ENCODE results near the gene NISCH. TPM values are rescaled to one million over a fixed set of nuclear protein-coding genes. Genes with fewer than 3 reads are reported as not detected.

The NISCH gene
- total RNA-seq, 1 experiment from 2014 or later, result 62.2 TPM

- CTCF ChIA-PET, result interaction anchor here (0.8 kb wide), 1 partner anchor 15 kb away, joined by 3 read pairs; no protein-coding TSS in a partner anchor
- intact Hi-C loops (cut with micrococcal nuclease; ENCODE audit: unreplicated experiment), result no loop called here
- Histone ChIP-seq H3K9me3 (no peaks in the 10 kb centered on the region), H3K4me1 (no peaks in the 10 kb centered on the region), H3K36me3 (ENCODE audit: control insufficient read depth, insufficient read depth, low read length) (no peaks in the 10 kb centered on the region), H3K4me3 (ENCODE audit: low read depth, low read length) (no peak overlapping the region), H3K27me3 (replicated peaks; ENCODE audit: control insufficient read depth, insufficient read depth, low read length) (no peaks in the 10 kb centered on the region)
- no peaks in the 10 kb centered on the region for H3K36me3 Mint-ChIP-seq (ENCODE audit: insufficient read depth, unreplicated experiment)
- no TSS peak for BruUV-seq (replicated peaks)
- H3K4me3 Mint-ChIP-seq (ENCODE audit: unreplicated experiment), result no peak overlapping the region
- TF ChIP-seq CTCF (IDR thresholded peaks at IDR 0.05; ENCODE audit: insufficient read depth in 1 of 2, low read depth in 1 of 2, low read length in 1 of 2, severe bottlenecking in 1 of 2, unreplicated experiment in 1 of 2), result no peak
- POLR2A ChIA-PET, result no interaction called here
- H3K9me3 Mint-ChIP-seq (ENCODE audit: unreplicated experiment), result no peaks in the 10 kb centered on the region
- no peak overlapping the region for H3K27ac Mint-ChIP-seq (ENCODE audit: unreplicated experiment)
- H3K27me3 Mint-ChIP-seq (ENCODE audit: insufficient read depth, unreplicated experiment), result no peaks in the 10 kb centered on the region
- no peaks in the 10 kb centered on the region for H3K4me1 Mint-ChIP-seq (ENCODE audit: low read depth, unreplicated experiment)
- DNase-seq, result no peak
These were observed 18.8 kb upstream of the NISCH start for GRCh38 chr3:52436500-52437149.

- ChIA-PET CTCF (no interaction called here), POLR2A (interaction anchor here (0.5 kb wide), 1 partner anchor 456 kb away, joined by 5 read pairs; no protein-coding TSS in a partner anchor)
- TF ChIP-seq CTCF (IDR thresholded peaks at IDR 0.05; ENCODE audit: insufficient read depth in 1 of 2, low read depth in 1 of 2, low read length in 1 of 2, severe bottlenecking in 1 of 2, unreplicated experiment in 1 of 2), result no peak
- DNase-seq, result no peak
- H3K9me3 Mint-ChIP-seq (ENCODE audit: unreplicated experiment), result no peaks in the 10 kb centered on the region
- intact Hi-C loops (cut with micrococcal nuclease; ENCODE audit: unreplicated experiment), result no loop called here
- H3K36me3 Mint-ChIP-seq (ENCODE audit: insufficient read depth, unreplicated experiment), result no peaks in the 10 kb centered on the region
- H3K9me3 ChIP-seq, result no peaks in the 10 kb centered on the region
- no peaks in the 10 kb centered on the region for H3K4me1 ChIP-seq
- H3K27me3 Mint-ChIP-seq (ENCODE audit: insufficient read depth, unreplicated experiment), result no peaks in the 10 kb centered on the region
- H3K4me3 Mint-ChIP-seq (ENCODE audit: unreplicated experiment), result no peak overlapping the region
- no peaks in the 10 kb centered on the region for H3K4me1 Mint-ChIP-seq (ENCODE audit: low read depth, unreplicated experiment)
- no peak overlapping the region for H3K27ac Mint-ChIP-seq (ENCODE audit: unreplicated experiment)
- no peaks in the 10 kb centered on the region for H3K36me3 ChIP-seq (ENCODE audit: control insufficient read depth, insufficient read depth, low read length)
- no peak overlapping the region for H3K4me3 ChIP-seq (ENCODE audit: low read depth, low read length)
- BruUV-seq (replicated peaks), result no TSS peak
- H3K27me3 ChIP-seq (replicated peaks; ENCODE audit: control insufficient read depth, insufficient read depth, low read length), result no peaks in the 10 kb centered on the region
These were observed 17.9 kb upstream of the NISCH start for GRCh38 chr3:52437326-52438103.

GRCh38 chr3:52438104-52438376 lies 17.4 kb upstream of the NISCH start:
- Mint-ChIP-seq H3K27me3 (ENCODE audit: insufficient read depth, unreplicated experiment) (no peaks in the 10 kb centered on the region), H3K27ac (ENCODE audit: unreplicated experiment) (no peak overlapping the region), H3K9me3 (ENCODE audit: unreplicated experiment) (no peaks in the 10 kb centered on the region), H3K36me3 (ENCODE audit: insufficient read depth, unreplicated experiment) (no peaks in the 10 kb centered on the region), H3K4me1 (ENCODE audit: low read depth, unreplicated experiment) (no peaks in the 10 kb centered on the region), H3K4me3 (ENCODE audit: unreplicated experiment) (no peak overlapping the region)
- no TSS peak for BruUV-seq (replicated peaks)
- TF ChIP-seq CTCF (IDR thresholded peaks at IDR 0.05; ENCODE audit: insufficient read depth in 1 of 2, low read depth in 1 of 2, low read length in 1 of 2, severe bottlenecking in 1 of 2, unreplicated experiment in 1 of 2), result no peak
- Histone ChIP-seq H3K4me3 (ENCODE audit: low read depth, low read length) (no peak overlapping the region), H3K36me3 (ENCODE audit: control insufficient read depth, insufficient read depth, low read length) (no peaks in the 10 kb centered on the region), H3K4me1 (no peaks in the 10 kb centered on the region), H3K9me3 (no peaks in the 10 kb centered on the region), H3K27me3 (replicated peaks; ENCODE audit: control insufficient read depth, insufficient read depth, low read length) (no peaks in the 10 kb centered on the region)
- ChIA-PET POLR2A (no interaction called here), CTCF (no interaction called here)
- intact Hi-C loops (cut with micrococcal nuclease; ENCODE audit: unreplicated experiment), result no loop called here
- no peak for DNase-seq
